Measurements from ENCODE around the gene ZNF497. TPM values are rescaled to one million over a fixed set of nuclear protein-coding genes. Genes with fewer than 3 reads are reported as not detected.

The ZNF497 gene
- polyA plus RNA-seq, 10 donors: 1.8 to 3.5 (median 2.1) TPM

DNA sequence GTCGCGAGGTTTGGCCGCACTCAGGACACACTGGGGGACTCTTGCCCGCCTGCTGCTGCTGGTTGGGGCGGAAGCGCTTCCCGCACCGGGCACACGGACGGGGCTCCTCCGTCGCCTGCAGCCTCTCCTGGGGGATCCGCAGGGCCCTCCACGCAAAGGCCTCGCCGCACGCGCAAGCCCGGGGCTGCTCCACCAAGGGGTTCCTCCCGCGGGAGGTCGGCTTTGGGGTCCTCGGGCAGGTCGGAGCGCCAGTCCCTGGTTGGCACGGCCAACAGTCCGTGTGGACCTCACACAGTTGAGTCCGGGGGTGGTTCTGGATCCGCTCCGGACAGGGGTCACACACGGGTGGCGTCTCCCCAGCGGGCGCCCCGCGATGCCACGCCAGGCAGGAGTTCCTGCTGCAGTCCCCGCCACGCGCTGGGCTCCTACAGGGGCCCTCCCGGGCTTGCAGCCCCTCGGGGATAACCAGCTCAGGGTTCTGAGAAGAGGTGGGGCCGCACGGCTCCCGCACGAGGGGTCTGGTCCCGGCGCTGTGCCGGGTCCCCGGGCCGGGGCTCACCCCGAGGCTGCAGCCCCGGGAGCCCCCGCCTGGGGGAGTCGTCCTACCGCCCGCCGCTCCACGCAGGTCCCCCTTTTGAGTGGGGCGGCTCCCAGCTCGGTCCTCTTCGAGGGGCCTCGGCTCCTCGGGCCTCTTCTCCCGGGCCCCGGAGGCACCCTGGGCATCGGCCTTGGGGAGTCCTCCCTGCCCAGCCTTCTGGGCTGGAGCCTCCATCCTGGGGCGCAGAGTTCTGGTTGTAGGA is 6.2 kb upstream of the ZNF497 start:
- DNase-seq: no peak

DNA sequence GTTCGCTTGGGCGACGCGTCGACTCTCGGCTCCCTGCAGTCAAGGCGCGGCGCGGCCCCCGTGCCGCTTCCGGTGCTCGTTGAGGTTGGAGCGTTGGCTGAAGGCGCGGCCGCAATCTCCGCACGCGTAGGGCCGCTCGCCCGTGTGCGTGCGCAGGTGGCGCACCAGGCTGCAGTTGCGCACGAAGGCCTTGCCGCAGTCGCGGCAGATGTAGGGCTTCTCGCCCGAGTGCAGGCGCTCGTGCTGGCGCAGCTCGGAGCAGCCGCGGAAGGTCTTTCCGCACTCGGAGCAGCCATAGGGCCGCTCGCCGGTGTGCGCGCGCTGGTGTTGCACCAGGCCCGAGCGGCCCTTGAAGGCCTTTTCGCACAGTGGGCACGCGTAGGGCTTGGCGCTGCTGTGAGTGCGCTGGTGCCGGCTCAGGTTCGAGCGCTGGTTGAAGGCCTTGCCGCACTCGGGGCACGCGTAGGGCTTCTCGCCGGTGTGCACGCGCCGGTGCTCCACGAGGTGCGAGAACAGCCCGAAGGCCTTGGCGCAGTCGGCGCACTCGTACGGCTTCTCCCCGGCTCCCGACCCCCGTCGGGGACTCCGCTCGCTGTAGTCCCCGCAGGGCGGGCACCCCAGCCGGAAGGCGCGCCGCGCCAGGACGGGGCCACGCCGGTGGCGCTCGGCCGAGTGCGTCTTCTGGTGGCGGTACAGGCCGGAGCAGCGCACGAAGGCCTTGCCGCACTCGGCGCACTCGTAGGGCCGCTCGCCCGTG is 5.3 kb upstream of the ZNF497 start:
- no peak for DNase-seq

DNA sequence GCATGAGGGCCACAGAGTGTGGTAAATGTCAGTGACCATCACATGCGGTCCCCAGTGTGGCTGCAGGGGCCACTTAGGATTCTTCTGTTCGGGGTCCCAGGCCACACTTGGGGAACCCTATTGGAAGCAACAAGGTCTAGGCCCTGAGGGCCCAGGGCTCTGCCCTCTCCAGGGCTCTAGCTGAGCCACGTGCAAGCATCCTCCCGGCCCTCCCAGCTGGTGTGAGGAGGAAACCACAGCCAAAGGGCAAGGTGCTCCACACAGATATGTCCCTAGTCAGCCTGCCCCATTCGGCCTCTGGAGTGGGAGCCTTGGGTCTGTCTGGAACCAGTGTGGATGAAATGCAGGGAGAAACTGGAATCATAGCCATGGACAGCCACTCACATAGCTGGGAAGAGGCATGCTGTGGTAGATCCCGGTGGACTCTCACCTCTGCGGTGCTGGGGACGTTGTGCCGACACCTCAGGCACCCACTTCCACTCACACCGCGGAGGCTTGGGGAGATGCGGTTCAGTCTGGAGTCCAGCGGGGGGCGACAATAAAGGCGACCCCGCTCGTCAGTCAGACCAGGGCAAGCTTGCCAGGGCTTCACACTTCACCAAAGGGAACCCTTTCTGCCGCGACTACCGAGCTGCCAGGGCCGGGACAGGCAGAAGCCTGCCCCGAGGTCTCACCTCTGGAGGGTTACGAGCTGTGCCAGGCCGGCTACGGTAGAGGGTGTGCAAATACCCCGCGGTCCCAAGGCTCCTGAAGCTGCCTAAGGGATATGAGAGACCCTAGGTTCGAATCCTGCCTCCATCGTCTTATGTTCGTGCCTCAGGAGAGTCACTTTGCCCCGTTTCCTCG is 4.3 kb upstream of the ZNF497 start:
- DNase-seq: no peak

DNA sequence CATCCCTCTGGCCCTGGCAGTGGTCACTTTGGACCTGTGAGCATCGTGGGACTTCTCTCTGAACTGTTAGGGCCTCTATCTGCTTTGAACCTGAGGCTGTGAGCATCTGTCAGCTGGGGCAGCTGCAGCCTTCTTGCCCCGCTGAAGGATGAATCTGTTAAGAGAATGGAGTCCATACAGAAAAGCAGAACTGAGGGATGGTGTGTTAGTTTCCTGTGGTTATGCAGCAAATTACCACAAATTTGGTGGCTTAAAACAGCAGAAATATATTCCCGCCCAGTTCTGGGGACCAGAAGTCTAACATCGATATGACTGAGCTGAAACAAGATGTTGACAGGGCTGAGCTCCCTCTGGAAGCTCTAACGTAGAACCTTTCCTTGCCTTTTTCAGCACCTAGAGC is 1.6 kb upstream of the ZNF497 start:
- DNase-seq: no peak

DNA sequence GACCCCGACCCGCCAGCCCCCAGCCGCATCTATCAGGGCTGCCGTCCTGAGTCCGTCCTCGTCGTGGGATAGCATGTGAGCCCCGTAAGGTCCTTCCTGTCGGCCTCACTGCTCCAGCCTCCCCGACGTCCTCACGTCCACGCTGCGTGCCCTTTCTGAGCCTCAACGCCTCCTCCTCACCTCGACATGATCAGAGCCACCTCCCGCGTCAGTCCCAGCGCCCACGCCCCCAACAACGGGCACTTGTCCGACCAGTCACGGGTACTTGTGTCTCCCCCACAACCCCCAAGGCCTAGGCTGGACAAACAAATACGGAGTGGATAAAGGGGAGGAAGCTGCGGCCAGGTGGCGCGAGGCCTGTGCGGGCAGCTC is 665 bp downstream of the ZNF497 start:
- DNase-seq: no peak

DNA sequence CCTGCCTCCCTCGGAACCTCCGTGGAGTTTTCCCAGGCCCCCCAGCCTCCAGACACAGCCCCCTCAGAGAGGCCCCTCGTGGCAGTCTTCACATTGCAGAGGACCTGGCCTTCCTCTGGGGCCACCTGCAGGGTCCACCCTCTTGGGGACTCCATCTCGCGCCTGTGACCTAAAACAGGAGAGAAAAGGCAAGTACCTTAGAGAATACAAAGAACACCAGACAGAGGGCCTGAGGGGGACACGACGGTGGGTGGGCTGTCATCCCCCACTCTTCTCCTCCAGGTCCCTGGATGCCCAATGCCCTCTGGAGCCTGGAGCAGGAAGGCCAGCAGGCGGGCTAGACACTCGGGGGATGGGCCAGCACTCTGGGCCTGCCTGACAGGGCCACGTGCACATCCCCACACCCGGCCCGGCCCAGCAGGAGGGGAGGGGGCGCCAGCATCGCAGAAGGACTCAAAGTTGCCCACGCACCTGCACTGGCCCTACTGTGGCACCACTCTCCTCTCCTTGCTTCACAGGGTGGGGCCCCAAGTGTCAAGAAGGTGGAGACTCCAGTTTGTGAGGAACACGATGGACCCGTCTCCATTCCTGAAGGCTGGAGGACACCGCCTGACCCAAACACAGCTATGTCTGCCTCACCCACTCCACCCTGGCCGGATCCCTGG is 4.9 kb downstream of the ZNF497 start:
- DNase-seq: no peak

DNA sequence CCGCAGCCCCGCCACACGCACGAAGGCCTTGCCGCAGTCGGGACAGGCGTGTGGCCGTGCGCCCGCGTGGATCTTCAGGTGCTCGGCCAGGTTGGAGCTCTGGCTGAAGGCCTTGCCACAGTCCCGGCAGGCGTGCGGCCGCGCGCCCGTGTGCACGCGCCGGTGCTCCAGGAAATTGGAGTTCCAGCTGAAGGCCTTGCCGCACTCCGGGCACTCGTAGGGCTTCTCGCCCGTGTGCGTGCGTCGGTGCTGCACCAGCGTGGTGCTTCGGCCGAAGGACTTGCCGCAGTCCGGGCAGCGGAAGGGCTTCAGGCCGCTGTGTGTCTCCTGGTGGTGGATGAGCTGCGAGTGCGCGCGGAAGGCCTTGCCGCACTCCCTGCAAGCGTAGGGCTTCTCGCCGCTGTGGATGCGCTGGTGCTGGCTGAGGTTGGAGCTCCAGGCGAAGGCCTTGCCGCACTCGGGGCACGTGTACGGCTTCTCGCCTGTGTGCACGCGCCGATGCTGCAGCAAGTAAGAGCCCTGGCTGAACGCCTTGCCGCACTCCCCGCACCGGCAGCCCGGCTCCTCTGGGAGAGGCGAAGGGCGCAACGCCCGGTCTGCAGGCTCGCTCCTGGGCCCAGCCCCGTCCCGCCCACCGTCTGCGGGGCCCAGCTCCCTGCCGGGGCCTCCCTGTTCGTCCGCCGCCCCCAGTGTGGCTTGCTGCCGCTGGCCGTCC is 5.6 kb downstream of the ZNF497 start:
- DNase-seq: peak in 2 of 3 donors; percentile 34 to 77

DNA sequence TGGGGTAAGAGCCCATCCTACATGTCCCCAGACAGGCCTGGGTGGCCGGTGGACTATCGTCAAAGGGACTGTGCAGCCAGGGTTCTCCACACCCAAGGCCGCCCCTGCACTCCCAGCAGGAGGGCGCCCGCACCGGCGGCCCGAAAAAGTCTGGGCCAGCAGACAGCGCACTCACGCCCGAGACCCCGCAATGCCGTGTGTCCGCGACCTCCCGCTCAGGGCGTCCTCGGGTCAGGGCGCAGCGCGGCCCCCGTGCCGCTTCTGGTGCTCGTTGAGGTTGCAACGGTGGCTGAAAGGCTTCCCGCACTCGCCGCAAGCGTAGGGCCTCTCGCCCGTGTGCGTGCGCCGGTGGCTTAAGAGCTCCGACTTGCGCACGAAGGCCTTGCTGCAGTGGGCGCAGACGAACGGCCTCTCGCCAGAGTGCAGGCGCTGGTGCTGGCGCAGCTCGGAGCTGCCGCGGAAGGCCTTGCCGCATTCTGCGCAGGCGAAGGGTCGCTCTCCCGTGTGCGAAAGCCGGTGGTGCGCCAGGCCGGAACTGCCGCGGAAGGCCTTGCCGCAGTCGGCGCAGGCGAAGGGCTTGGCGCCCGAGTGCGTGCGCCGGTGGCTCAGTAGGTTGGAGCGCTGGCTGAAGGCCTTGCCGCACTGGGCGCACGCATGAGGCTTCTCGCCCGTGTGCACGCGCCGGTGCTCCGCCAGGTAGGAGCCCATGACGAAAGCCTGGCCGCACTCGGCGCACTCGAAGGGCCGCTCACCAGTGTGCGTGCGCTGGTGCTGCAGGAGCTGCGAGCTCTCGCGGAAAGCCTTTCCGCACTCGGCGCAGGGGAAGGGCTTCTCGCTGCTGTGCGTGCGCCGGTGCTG is 6.4 kb downstream of the ZNF497 start:
- DNase-seq: peak in 2 of 3 donors; percentile 30 to 79

DNA sequence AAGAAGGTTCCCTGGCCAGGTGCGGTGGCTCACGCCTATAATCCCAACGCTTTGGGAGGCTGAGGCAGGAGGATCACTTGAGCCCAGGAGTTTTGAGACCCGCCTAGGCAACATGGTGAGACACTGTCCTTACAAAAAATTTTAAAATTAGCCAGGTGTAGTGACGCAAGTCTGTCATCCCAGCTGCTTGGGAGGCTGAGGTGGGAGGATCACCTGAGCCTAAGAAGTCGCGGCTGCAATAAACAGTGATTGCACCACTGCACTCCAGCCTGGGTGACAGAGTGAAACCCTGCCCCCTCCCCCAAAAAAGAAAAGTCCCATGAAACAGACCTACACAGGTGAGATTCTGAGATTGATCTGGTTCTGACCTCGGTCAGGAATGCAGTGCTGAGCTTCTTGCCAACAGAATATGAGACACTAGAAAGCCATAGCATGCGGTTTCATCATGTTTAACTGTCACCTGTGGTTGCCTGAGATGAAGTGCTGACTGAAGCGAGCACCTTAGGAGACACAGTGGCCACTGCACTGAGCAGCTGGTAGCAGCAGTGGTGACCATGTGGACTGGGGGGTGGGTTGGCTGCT is 7.2 kb downstream of the ZNF497 start:
- DNase-seq: no peak

DNA sequence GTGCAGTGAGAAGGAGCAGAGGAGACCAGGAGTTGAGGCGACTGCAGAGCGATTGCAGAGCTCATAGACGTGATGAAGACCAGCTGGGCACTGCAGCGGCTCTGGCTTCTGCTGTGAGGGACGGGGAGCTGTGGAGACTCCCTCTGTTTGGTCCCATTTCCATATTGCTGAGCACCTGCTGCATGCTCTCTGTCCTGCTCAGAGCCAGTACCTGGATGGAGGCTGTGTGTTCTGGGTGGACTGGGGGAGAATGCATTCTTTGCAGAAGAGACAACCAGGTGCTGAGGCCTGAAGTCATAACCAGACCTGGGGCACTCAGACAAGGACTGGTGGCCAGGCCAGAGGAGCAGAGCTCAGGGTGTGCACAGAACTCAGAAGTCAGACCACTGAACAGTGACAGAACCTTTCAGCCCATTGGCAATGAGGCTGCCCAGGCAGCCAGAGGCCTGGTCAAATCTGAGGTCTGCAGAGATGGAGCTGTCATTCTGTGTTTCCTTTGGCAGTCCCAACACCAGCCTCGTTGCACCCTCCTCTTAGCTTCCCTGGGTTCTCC is 8.0 kb downstream of the ZNF497 start:
- no peak for DNase-seq

DNA sequence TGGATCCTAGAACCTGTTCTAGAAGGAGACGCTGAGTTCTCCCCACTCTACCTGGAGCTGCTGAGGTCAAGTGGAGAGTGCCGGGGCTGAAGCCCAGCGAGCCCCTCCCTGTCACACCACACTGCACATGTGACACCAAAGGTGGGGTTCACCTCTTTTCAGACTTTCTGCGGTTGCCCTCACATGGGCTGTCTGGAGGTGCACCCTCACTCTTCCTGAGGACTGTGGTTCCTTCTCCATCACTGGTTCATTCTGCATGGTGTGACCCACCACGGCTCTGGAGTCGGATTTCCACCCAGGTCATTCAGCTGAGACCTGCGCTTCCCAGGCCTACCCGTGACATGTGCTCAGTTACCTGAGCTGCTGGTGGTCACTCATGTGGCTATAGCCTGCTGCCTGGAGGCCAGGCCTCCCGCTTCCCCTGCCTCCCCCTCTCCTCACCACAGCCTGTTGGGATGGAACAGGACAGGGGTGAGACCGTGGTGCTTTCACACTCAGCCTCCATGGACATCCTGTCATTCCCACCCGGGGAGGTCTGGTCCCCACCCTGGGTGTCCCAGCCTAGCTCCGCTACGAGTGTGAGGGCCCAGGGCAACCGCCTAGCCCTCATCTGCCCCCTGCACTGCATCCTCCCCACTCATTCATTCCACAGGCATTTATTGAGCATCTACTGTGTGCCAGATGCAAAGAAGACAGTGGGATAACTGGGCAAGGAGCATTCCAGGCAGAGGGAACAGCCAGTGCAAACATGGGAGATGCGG is 8.7 kb downstream of the ZNF497 start:
- no peak for DNase-seq

DNA sequence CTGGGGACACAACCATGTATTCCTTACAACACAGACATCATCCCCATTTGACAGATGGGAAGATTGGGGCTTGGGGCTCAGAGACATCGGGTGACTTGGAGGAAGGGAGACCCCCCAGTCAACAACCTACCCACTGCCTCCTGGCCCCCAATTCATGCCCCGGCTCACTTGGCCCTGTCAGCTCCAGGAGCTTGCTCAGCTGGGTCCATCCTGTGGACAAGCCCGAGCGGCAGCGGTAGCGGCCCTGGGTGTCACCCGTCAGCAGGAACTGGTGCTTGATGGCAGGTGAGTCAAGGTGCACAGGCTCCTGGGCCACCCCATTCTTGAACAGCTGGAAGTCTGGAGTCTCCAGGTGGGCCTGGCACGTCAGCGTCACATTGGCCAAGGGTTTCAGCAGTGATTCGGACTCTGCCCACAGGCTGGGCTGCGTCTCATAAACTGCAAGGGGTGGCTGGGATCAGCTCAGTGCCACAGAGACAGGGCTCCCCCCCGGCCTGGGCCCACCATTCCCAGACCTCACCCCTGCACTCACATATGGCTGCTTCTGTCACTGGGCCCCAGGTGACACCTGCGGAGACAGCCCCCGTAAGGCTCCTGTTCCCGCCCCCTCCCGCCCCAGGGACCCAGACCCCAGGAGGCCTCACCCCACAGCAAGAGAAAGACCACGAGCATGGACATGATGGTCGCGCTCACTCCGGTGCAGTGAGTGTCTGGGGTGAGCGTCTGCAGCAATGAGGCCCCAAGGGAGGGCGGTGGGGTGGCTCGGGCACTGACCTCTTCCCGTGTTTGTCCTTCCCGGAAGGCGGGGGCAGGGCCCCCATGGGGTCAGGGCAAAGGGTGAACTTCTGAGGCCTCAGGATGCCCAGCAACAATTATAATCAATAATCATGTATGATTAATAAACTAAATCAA is 9.5 kb downstream of the ZNF497 start, which contains the start of gene A1BG:
A1BG (minus strand) TSS at position 733 of the 912 bp plus-strand sequence; CDS start at position 678, 55 bp downstream.
- no peak for DNase-seq

DNA sequence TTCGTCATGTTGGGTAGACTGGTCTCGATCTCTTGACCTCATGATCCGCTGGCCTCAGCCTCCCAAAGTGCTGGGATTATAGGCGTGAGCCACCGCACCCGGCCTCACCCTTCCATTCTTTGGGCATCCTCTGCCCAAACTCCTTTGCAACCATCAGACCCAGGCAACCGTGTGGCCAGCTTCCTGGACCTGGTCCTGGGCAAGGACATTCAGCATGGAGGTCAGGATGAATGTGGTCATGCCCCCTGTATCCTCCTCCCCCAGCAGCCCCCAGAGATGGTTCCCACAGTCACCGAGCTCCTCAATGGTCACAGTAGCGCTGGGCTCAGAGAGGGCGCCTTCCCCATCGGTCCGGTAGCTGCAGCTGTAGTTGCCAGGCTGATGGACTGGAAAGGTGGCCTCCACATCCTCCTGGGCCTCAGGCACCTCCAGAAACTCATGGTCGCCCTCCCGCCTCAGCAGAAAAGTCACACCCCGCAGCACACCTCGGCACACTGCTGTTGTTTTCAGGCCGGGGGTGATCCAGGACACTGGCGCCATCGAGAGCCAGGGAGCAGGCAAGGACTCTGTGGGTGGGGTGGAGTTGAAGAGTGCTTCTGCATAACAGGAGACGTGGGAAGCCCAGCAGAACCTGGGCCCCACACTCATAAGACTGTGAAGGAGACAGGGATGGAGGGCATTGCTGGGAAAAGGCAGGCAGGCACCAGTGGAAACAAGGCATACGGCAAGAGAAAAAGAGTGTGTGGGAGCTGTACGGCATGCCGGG is 10.4 kb downstream of the ZNF497 start:
- no peak for DNase-seq

DNA sequence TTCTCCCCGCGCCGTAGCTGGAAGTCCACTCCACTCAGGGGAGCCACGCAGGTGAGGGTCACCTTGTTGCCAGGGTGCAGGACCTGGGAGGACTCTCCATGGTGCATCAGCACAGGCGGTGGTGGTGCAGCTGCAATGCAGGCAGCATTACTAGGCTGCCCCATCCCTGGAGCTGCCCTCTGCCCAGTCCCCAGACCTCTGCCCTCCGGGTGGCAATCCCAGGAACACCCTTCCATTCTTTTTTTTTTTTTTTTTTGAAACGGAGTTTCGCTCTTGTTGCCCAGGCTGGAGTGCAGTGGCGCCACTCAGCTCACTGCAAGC is 11.0 kb downstream of the ZNF497 start:
- no peak for DNase-seq

DNA sequence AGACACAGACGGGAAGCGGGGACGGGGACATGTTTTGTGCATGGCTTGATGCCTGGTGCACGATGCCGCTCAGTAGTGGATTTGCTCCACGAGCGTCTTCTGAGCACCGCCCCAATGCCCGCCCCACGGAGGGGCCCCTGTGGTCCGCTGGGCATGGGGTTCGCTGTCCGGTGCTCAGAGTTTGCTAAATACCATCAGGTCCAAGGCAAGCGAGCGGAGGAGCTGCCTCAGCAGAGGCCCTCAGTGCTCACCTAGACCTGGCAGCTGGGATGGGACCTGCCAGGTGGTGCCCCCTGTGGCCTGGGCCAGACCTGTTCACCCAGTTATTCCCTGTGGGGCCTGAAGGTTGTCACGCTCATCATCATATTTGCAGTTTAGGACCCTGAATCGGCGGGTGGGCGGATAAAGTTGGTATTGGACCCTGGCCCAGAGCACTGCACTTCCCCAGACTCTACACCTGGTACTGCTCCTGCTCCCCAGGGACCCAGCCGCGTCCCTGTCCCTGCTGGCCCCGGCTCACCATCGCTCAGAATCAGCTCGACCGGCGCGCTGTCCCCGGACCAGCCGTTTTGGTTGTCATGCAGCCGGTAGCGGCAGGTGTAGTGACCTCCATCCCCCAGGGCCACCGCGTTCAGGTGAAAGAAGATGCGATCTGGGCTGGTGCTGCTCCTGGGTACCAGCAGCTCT is 11.5 kb downstream of the ZNF497 start:
- DNase-seq: no peak
